GM13977 (cell line): ENCODE data around the gene UBE2V1.

ENCODE experiments used
- DNase-seq: peaks from one replicate; pipeline ENCODE4 v3.0.0; 2012; ENCODE audit warnings: low spot score
- CTCF ChIP-seq: IDR thresholded peaks from 2 replicates; pipeline ENCODE4 v1.5.1; 2012; ENCODE audit warnings: mild to moderate bottlenecking, control low read depth; ENCODE audit not compliant: insufficient read depth; ENCODE audit errors: extremely low read depth, missing control alignments
- in situ Hi-C: fragments of 300-500 bp; cut with MboI; formaldehyde crosslinking; loops from one replicate; pipeline ENCODE4 v1.12.0; 2022; ENCODE audit warnings: low sequenced_read_pairs, low pct_unique_long_range_greater_than_20kb, mixed read lengths, inconsistent platforms; ENCODE audit not compliant: unreplicated experiment

The UBE2V1 gene

DNA sequence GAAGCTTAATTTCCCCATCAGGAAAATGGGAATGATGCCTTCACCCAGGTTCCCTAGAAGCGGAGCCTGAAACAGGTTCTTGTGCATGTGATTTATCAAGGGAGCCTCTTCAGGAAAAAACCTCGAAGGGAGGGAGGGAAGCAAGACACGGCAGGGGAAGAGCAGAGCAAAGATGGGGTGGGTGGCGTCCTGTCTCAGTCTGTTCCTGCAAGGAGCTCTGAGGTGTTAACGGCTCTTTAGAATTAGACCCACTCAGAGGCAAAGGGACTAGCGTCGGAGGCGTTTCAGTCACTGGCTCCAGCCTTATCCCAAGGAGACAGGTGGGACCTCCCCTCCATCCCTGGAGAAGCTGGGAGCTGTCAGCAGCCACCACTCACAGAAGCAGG is 15.6 kb upstream of the UBE2V1 start:
- TF ChIP-seq CTCF, result no peak
- in situ Hi-C loops, result no loop called here
- DNase-seq, result no peak

- in situ Hi-C loops, result no loop called here
- no peak for DNase-seq
Observed at GRCh38 chr20:50127587-50128519, 14.9 kb upstream of the UBE2V1 start.

DNA sequence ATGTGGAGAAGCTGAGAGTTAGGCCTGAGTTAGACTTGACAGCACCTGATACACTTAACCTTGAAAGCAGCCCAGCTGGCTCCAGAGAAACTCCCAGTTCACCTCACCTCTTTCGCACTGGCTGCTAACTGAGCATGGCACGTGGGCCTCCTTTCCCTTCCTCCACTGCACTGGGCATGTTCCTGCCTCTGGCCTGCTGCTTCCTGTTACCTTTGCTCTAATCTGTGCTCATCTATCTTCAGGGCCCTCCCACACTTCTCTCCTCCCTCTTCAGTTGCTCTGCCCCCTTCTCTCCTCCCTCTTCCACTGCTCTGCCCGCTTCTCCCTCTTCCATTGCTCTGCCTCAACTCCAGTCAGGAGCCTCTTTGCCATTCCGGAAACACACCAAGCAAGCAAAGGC is 13.7 kb upstream of the UBE2V1 start:
- DNase-seq, result no peak
- TF ChIP-seq CTCF, result no peak
- in situ Hi-C loops, result no loop called here

More at GRCh38 chr20:50127587-50128519, 14.9 kb upstream of the UBE2V1 start:
- no peak for TF ChIP-seq CTCF

DNA sequence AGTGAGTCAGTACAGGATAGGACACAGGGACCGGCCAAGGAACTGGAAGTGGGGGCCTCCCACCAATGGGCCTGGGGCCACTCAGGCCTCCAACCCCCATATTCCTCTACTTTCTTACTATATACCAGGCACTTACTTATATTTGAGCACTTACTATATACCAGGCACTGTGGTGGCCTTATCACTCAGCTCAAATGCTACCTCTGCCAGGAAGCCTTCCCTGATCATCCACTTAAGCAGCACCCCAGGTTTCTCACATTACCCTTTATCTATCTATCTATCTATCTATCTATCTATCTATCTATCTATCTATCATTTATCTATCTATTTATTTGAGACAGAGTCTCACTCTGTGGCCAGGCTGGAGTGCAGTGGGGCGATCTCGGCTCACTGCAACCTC is 12.3 kb upstream of the UBE2V1 start:
- in situ Hi-C loops, result no loop called here
- TF ChIP-seq CTCF, result no peak
- DNase-seq, result no peak

GRCh38 chr20:50124496-50124895 is 11.5 kb upstream of the UBE2V1 start:
- in situ Hi-C loops, result no loop called here

DNA sequence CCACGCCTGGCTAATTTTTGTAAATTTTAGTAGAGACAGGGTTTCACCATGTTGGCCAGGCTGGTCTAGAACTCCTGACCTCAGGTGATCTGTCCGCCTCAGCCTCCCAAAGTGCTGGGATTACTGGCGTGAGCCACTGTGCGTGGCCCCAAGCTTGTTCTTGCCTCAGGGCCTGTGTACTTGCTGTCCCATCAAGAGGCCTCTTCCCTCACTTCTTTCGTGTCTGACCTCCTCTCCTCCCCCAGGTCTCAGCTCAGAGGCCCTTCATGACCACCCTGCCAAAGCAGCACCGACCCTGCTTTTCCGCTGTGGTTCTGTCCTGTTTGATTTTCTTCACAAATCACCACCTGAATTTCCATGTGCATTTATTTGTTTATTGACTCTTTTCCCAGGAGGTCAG is 10.5 kb upstream of the UBE2V1 start:
- DNase-seq, result no peak
- in situ Hi-C loops, result no loop called here
- no peak for TF ChIP-seq CTCF

More at GRCh38 chr20:50124496-50124895, 11.5 kb upstream of the UBE2V1 start:
- DNase-seq, result no peak
- no peak for TF ChIP-seq CTCF
